H1 (cell line): Measurements from ENCODE around the gene ITM2B. TPM values are rescaled to one million over a fixed set of nuclear protein-coding genes. Genes with fewer than 3 reads are reported as not detected.

Experiments used
- ATF2 ChIP-seq: IDR thresholded peaks from 2 replicates; pipeline ENCODE4 v1.6.1; 2012; ENCODE audit warnings: low read length, inconsistent platforms
- BACH1 ChIP-seq: IDR thresholded peaks from 2 replicates; pipeline ENCODE4 v1.6.1; 2012; ENCODE audit warnings: low read length, improper control_type of control experiment
- BCL11A ChIP-seq, 2 experiments: IDR thresholded peaks; one replicate each; pipeline ENCODE4 v1.6.1; 2011; ENCODE audit warnings: low read depth in 2 of 2, low read length in 2 of 2, mild to moderate bottlenecking in 2 of 2
- CBX5 ChIP-seq: fragments of 300-800, 300-1000 bp; sonication (generic); IDR thresholded peaks from 2 replicates; pipeline ENCODE4 v1.7.1; 2016; ENCODE audit warnings: antibody characterized with exemption, low read length, low read depth
- CHD2 ChIP-seq: IDR thresholded peaks from 2 replicates; pipeline ENCODE4 v1.6.1; 2012; ENCODE audit warnings: low read length, improper control_type of control experiment
- CTBP2 ChIP-seq: IDR thresholded peaks from 2 replicates; pipeline ENCODE4 v1.7.0; 2011; ENCODE audit warnings: borderline replicate concordance, mild to moderate bottlenecking, moderate library complexity, mixed read lengths, low read length; ENCODE audit not compliant: insufficient read depth, insufficient read length
- CTCF ChIP-seq, 3 experiments: IDR thresholded peaks; 1 replicate in 2 of 3; 2 replicates in 1 of 3; pipeline versions ENCODE4 v1.5.1 to v1.6.1; 2011; ENCODE audit warnings: low read length in 3 of 3, mild to moderate bottlenecking in 3 of 3, inconsistent platforms in 2 of 3, low read depth in 1 of 3, moderate library complexity in 1 of 3; ENCODE audit not compliant: insufficient read depth in 1 of 3; ENCODE audit errors: control extremely low read depth in 1 of 3
- GTF2F1 ChIP-seq: IDR thresholded peaks from 2 replicates; pipeline ENCODE4 v1.6.1; 2012; ENCODE audit warnings: low read depth, low read length, improper control_type of control experiment, borderline replicate concordance
- SAP30 ChIP-seq: fragments of 300-600 bp; sonication (generic); IDR thresholded peaks from 2 replicates; pipeline ENCODE4 v1.7.1; 2012; ENCODE audit warnings: low read length, moderate library complexity, mild to moderate bottlenecking, inconsistent platforms; ENCODE audit not compliant: insufficient read depth, insufficient replicate concordance
- SUZ12 ChIP-seq: fragments of 200-600 bp; sonication (generic); IDR thresholded peaks from 2 replicates; pipeline ENCODE4 v1.6.1; 2012; ENCODE audit warnings: mild to moderate bottlenecking, inconsistent platforms, low read length, moderate library complexity, mixed read lengths
- polyA plus RNA-seq, 7 experiments: library from polyadenylated mRNA; depleted of rRNA in 3 of 7; stranded (reverse) in 5 of 7; unstranded in 2 of 7; fragments of >200 nt in 5 of 7; fragments of 200-250 nt in 2 of 7; gene quantifications; 1 replicate in 5 of 7; 2 replicates in 1 of 7; 4 replicates in 1 of 7; pipeline versions ENCODE4 v1.2.1 to v1.2.3, GENCODE V29; 2011 to 2013; ENCODE audit warnings: missing spikeins in 2 of 7, mixed read lengths in 2 of 7
- total RNA-seq: library from RNA; stranded (reverse); fragmentation: NEBNext Ultra II Directional; extraction: Animal tissue kit (Norgen Biotek cat#: 25700); gene quantifications from 2 replicates; pipeline ENCODE4 v1.2.1, GENCODE V29; 2021

ITM2B gene
- total and polyA plus RNA-seq, 2 of the 8 experiments (the other 6 are each of a cell fraction or from before 2014, with no cell fraction given): 132 to 184 TPM

- TF ChIP-seq CTCF (IDR thresholded peaks at IDR 0.05; ENCODE audit: control extremely low read depth in 1 of 3, insufficient read depth in 1 of 3, low read depth in 1 of 3, low read length in 3 of 3): no peak
- TF ChIP-seq CHD2: no peak
- TF ChIP-seq GTF2F1: no peak
- TF ChIP-seq ATF2: no peak
- no peak for TF ChIP-seq BCL11A (IDR thresholded peaks at IDR 0.05; ENCODE audit: low read depth in 2 of 2, low read length in 2 of 2)
- no peak for TF ChIP-seq CBX5
- TF ChIP-seq CTBP2: no peak
- TF ChIP-seq BACH1: no peak
- no peak for TF ChIP-seq SUZ12
- TF ChIP-seq SAP30: no peak
Measured at GRCh38 chr13:48220981-48221685, 11.9 kb upstream of the ITM2B start (continued).
